Choroid plexus epithelial cell (primary cell): ENCODE measurements around the gene TOLLIP.
"Not testable (repeated sequence)": the region's sequence is repeated elsewhere in the genome, so short reads cannot be mapped to it uniquely, and the experiment has no call there.

ENCODE experiments used
- DNase-seq: peaks from one replicate; pipeline ENCODE4 v3.0.0-alpha.2; 2010; ENCODE audit warnings: low read depth
- H3K4me3 ChIP-seq: 2 replicates; pipeline ENCODE4 v1.5.1; 2011; ENCODE audit warnings: low read depth, mild to moderate bottlenecking, control low read depth, low read length, moderate library complexity
- CTCF ChIP-seq: conservative IDR thresholded peaks from 2 replicates; pipeline ENCODE4 v1.5.1; 2011; ENCODE audit warnings: low read depth, mild to moderate bottlenecking, control low read depth, inconsistent platforms, low read length, moderate library complexity

TOLLIP gene

GRCh38 chr11:1272531-1272930, 36.9 kb downstream of the TOLLIP start:
- peak; percentile 29 for DNase-seq
- TF ChIP-seq CTCF, result no peak
- H3K4me3 ChIP-seq, result no peak overlapping the region

- DNase-seq, result no peak
- H3K4me3 ChIP-seq, result no peak overlapping the region
- no peak for TF ChIP-seq CTCF
Measured at GRCh38 chr11:1271927-1272326, 37.5 kb downstream of the TOLLIP start.

GRCh38 chr11:1271406-1271805, 38.0 kb downstream of the TOLLIP start:
- no peak overlapping the region for H3K4me3 ChIP-seq
- no peak for DNase-seq
- TF ChIP-seq CTCF, result no peak

GRCh38 chr11:1271002-1271401, 38.4 kb downstream of the TOLLIP start:
- peak; percentile 6 for TF ChIP-seq CTCF
- DNase-seq, result peak; percentile 87
- no peak overlapping the region for H3K4me3 ChIP-seq

- no peak overlapping the region for H3K4me3 ChIP-seq
- DNase-seq, result no peak
- TF ChIP-seq CTCF, result no peak
Measured at GRCh38 chr11:1270476-1270875, 39.0 kb downstream of the TOLLIP start.

- DNase-seq, result no peak
- H3K4me3 ChIP-seq, result no peak overlapping the region
- no peak for TF ChIP-seq CTCF
Measured at GRCh38 chr11:1269957-1270356, 39.5 kb downstream of the TOLLIP start.

- TF ChIP-seq CTCF, result no peak
- DNase-seq, result no peak
- H3K4me3 ChIP-seq, result no peak overlapping the region
Measured at GRCh38 chr11:1267441-1268100, 41.9 kb downstream of the TOLLIP start.

- DNase-seq, H3K4me3 ChIP-seq: not testable (repeated sequence)
Measured at GRCh38 chr11:1266976-1267375, 42.5 kb downstream of the TOLLIP start.

GRCh38 chr11:1265480-1265879, 44.0 kb downstream of the TOLLIP start:
- H3K4me3 ChIP-seq, DNase-seq: not testable (repeated sequence)
